ENCODE data around the gene ZCCHC8.

- TF ChIP-seq CTCF (IDR thresholded peaks at IDR 0.05) = no peak
- TF ChIP-seq POLR2A (IDR thresholded peaks at IDR 0.05) = no peak
These were observed 43.1 kb downstream of the ZCCHC8 start for GRCh38 chr12:122457627-122458026.
